Measurements from ENCODE around the gene GFRA1.

The GFRA1 gene

GRCh38 chr10:116265686-116266085 lies 7.3 kb downstream of the GFRA1 start:
- Histone ChIP-seq H3K9me3 (ENCODE audit: control insufficient read depth, insufficient read depth, low read depth, low read length) (no peaks in the 10 kb centered on the region), H3K4me1 (ENCODE audit: control insufficient read depth, insufficient read depth, low read length) (peaks cover 6% of the 10 kb centered on the region; the same call in 1 of the 2 replicates), H3K27ac (ENCODE audit: extremely low read depth, low read depth, low read length) (no peak overlapping the region), H3K36me3 (ENCODE audit: control insufficient read depth in 2 of 2, insufficient read depth in 1 of 2, low read length in 2 of 2) (no peaks in the 10 kb centered on the region), H3K4me3 (ENCODE audit: low read depth, low read length) (no peak overlapping the region)
- TF ChIP-seq EGR2 (tag by site-specific recombination; IDR thresholded peaks at IDR 0.05; ENCODE audit: low read depth): peak; percentile 23; the same call in 1 of the 2 replicates
- TF ChIP-seq ZNF169 (tag by site-specific recombination; IDR thresholded peaks at IDR 0.05): no peak
- CTCF ChIA-PET: interaction anchor here (0.6 kb wide), 1 partner anchor 92 kb away, joined by 5 read pairs; no protein-coding TSS in a partner anchor
- POLR2A ChIA-PET: no interaction called here

- Histone ChIP-seq H3K9me3 (ENCODE audit: control insufficient read depth, insufficient read depth, low read depth, low read length) (no peaks in the 10 kb centered on the region), H3K36me3 (ENCODE audit: control insufficient read depth in 2 of 2, insufficient read depth in 1 of 2, low read length in 2 of 2) (no peaks in the 10 kb centered on the region), H3K27ac (ENCODE audit: extremely low read depth, low read depth, low read length) (no peak overlapping the region), H3K4me1 (ENCODE audit: control insufficient read depth, insufficient read depth, low read length) (peaks cover 10% of the 10 kb centered on the region), H3K4me3 (ENCODE audit: low read depth, low read length) (no peak overlapping the region)
- TF ChIP-seq KLF1 (tag by site-specific recombination; IDR thresholded peaks at IDR 0.05) (no peak), ZNF843 (tag by site-specific recombination; IDR thresholded peaks at IDR 0.05) (no peak), YY1 (tag by site-specific recombination; IDR thresholded peaks at IDR 0.05) (no peak), ZNF335 (tag by site-specific recombination; conservative IDR thresholded peaks at IDR 0.05) (no peak), ZNF600 (tag by site-specific recombination; IDR thresholded peaks at IDR 0.05) (0 out of 2 replicates have a peak, but pooled peaks have one; percentile 17), ZNF660 (tag by site-specific recombination; IDR thresholded peaks at IDR 0.05) (0 out of 2 replicates have a peak, but pooled peaks have one; percentile 22), YY2 (tag by site-specific recombination; IDR thresholded peaks at IDR 0.05) (no peak), PRDM10 (tag by site-specific recombination; IDR thresholded peaks at IDR 0.05) (peak; percentile 53)
- CTCF ChIA-PET: no interaction called here
- POLR2A ChIA-PET: interaction anchor here (0.8 kb wide), 1 partner anchor 9 kb away, joined by 3 read pairs; the partner anchor contains the start of gene GFRA1
Observed at GRCh38 chr10:116263870-116264655, 8.9 kb downstream of the GFRA1 start.

GRCh38 chr10:116262678-116263077 lies 10.3 kb downstream of the GFRA1 start:
- Histone ChIP-seq H3K4me1 (ENCODE audit: control insufficient read depth, insufficient read depth, low read length) (peaks cover 10% of the 10 kb centered on the region), H3K4me3 (ENCODE audit: low read depth, low read length) (no peak overlapping the region), H3K27ac (ENCODE audit: extremely low read depth, low read depth, low read length) (no peak overlapping the region), H3K36me3 (ENCODE audit: control insufficient read depth in 2 of 2, insufficient read depth in 1 of 2, low read length in 2 of 2) (no peaks in the 10 kb centered on the region), H3K9me3 (ENCODE audit: control insufficient read depth, insufficient read depth, low read depth, low read length) (no peaks in the 10 kb centered on the region)
- POLR2A ChIA-PET: no interaction called here
- CTCF ChIA-PET: no interaction called here
- TF ChIP-seq ZBTB20 (tag by site-specific recombination; IDR thresholded peaks at IDR 0.05): no peak
- TF ChIP-seq TRIM28 (IDR thresholded peaks at IDR 0.05; ENCODE audit: borderline replicate concordance, low read length): no peak
- TF ChIP-seq ZNF664 (tag by site-specific recombination; IDR thresholded peaks at IDR 0.05): no peak
- TF ChIP-seq ZBTB7A (tag by site-specific recombination; IDR thresholded peaks at IDR 0.05; ENCODE audit: low read depth): no peak
- no peak for TF ChIP-seq ZNF654 (tag by site-specific recombination; IDR thresholded peaks at IDR 0.05; ENCODE audit: low read depth)
- no peak for TF ChIP-seq ZNF221 (tag by site-specific recombination; IDR thresholded peaks at IDR 0.05; ENCODE audit: borderline replicate concordance)
- TF ChIP-seq ZNF114 (tag by site-specific recombination; IDR thresholded peaks at IDR 0.05): no peak
- TF ChIP-seq PRDM6 (tag by site-specific recombination; IDR thresholded peaks at IDR 0.05): no peak
- TF ChIP-seq ZBTB10 (tag by site-specific recombination; IDR thresholded peaks at IDR 0.05): no peak
- TF ChIP-seq SETDB1 (IDR thresholded peaks at IDR 0.05; ENCODE audit: insufficient read length, low read length): no peak
- no peak for TF ChIP-seq ZNF335 (tag by site-specific recombination; conservative IDR thresholded peaks at IDR 0.05)
- no peak for TF ChIP-seq ZBTB8A (tag by site-specific recombination; IDR thresholded peaks at IDR 0.05)
- TF ChIP-seq ZNF416 (tag by site-specific recombination; IDR thresholded peaks at IDR 0.05): no peak
- TF ChIP-seq ZFP37 (tag by site-specific recombination; IDR thresholded peaks at IDR 0.05): no peak
- no peak for TF ChIP-seq KLF8 (tag by site-specific recombination; IDR thresholded peaks at IDR 0.05)

All from HEK293 (cell line).